Glutamatergic neuron (in vitro differentiated cells): ENCODE results near the gene ANKRD2. TPM values are rescaled to one million over a fixed set of nuclear protein-coding genes. Genes with fewer than 3 reads are reported as not detected.

Experiments used
- DNase-seq: peaks from one replicate; pipeline ENCODE4 v3.0.0; 2022
- H3K27ac Mint-ChIP-seq: one replicate; pipeline ENCODE4 v1.8.0; 2020; ENCODE audit warnings: mild to moderate bottlenecking, mixed read lengths, inconsistent platforms; ENCODE audit not compliant: unreplicated experiment
- H3K27me3 Mint-ChIP-seq: one replicate; pipeline ENCODE4 v1.8.0; 2020; ENCODE audit warnings: mild to moderate bottlenecking, moderate library complexity, mixed read lengths, inconsistent platforms; ENCODE audit not compliant: unreplicated experiment
- H3K36me3 Mint-ChIP-seq: one replicate; pipeline ENCODE4 v1.8.0; 2020; ENCODE audit warnings: mild to moderate bottlenecking, mixed read lengths, inconsistent platforms; ENCODE audit not compliant: unreplicated experiment
- H3K4me1 Mint-ChIP-seq: one replicate; pipeline ENCODE4 v1.8.0; 2020; ENCODE audit warnings: mild to moderate bottlenecking, low read depth, mixed read lengths, inconsistent platforms; ENCODE audit not compliant: unreplicated experiment
- H3K4me3 Mint-ChIP-seq: one replicate; pipeline ENCODE4 v1.8.0; 2020; ENCODE audit warnings: mild to moderate bottlenecking, mixed read lengths, inconsistent platforms; ENCODE audit not compliant: unreplicated experiment
- H3K9me3 Mint-ChIP-seq: one replicate; pipeline ENCODE4 v1.8.0; 2020; ENCODE audit warnings: mild to moderate bottlenecking, moderate library complexity, mixed read lengths, inconsistent platforms; ENCODE audit not compliant: unreplicated experiment
- CTCF ChIP-seq: fragments of 200-600 bp; sonication (generic); IDR thresholded peaks from one replicate; pipeline ENCODE4 v1.5.0; 2021; ENCODE audit not compliant: partially characterized antibody, unreplicated experiment
- total RNA-seq: library from RNA; stranded (reverse); fragmentation: NEBNext Ultra II Directional; extraction: Animal tissue kit (Norgen Biotek cat#: 25700); gene quantifications from one replicate; pipeline ENCODE4 v1.2.1, GENCODE V29; 2021; ENCODE audit not compliant: unreplicated experiment

The ANKRD2 gene
- total RNA-seq, 1 donor from 2014 or later = not detected

- H3K4me3 Mint-ChIP-seq = no peak overlapping the region
- DNase-seq = no peak
- no peak overlapping the region for H3K27ac Mint-ChIP-seq
- H3K9me3 Mint-ChIP-seq = no peaks in the 10 kb centered on the region
- no peak for TF ChIP-seq CTCF
- H3K4me1 Mint-ChIP-seq = no peaks in the 10 kb centered on the region
- no peaks in the 10 kb centered on the region for H3K27me3 Mint-ChIP-seq
- no peaks in the 10 kb centered on the region for H3K36me3 Mint-ChIP-seq
Observed at GRCh38 chr10:97593421-97593820, 20.8 kb downstream of the ANKRD2 start.

DNA sequence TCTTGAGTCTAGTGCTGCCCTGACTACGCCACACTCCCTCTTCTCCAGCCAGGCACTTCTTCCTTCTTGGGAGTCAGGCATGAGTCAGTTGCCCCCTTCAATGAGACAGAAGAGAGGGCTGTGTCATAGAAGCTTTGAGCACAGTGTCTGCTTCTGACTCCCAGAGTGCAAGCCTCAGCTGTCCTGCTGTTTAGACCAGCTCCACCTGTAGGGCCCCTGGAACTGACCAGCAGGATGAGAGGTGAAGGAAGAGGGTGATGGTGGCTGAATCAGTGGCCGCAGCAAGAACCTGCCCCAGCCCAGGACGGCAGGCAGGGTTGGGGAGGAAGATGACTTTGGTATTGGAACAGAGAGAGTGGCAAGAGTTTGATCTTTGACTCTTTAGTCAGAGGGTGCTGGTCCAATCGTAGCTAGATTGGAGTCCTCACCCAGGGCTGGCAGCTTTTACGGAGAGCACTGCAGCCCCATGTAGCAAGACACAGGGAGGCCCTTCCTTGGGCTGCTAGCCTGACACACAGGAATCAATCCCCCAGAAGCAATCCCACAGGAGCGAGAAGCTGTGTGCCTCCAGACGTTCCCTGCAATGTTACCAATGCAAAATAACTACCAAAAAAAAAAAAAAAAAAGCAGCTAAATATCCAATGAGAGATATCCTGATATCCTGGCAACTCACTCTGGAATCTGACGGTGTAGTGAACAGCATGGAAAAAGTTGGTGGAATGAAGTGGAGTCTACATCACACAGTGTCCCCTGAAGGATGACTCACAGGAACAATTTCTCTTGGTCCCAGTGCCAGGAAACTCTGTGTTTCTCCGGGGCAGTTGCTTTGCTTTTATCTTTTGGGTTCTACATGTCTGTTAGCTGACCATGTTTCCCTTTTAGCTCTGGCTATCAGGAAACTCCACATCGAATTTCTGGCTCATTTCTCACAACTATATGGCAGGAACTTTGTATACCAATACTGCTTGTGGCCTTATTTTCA, 23.8 kb downstream of the ANKRD2 start:
- no peak for DNase-seq
- TF ChIP-seq CTCF = no peak
- Mint-ChIP-seq H3K9me3 (no peaks in the 10 kb centered on the region), H3K4me1 (no peaks in the 10 kb centered on the region), H3K27ac (no peak overlapping the region), H3K36me3 (no peaks in the 10 kb centered on the region), H3K27me3 (no peaks in the 10 kb centered on the region), H3K4me3 (no peak overlapping the region)

GRCh38 chr10:97597778-97598177, 25.2 kb downstream of the ANKRD2 start:
- no peaks in the 10 kb centered on the region for H3K4me1 Mint-ChIP-seq
- H3K27ac Mint-ChIP-seq = no peak overlapping the region
- TF ChIP-seq CTCF = no peak
- H3K9me3 Mint-ChIP-seq = no peaks in the 10 kb centered on the region
- no peak overlapping the region for H3K4me3 Mint-ChIP-seq
- H3K27me3 Mint-ChIP-seq = no peaks in the 10 kb centered on the region
- DNase-seq = no peak
- no peaks in the 10 kb centered on the region for H3K36me3 Mint-ChIP-seq

DNA sequence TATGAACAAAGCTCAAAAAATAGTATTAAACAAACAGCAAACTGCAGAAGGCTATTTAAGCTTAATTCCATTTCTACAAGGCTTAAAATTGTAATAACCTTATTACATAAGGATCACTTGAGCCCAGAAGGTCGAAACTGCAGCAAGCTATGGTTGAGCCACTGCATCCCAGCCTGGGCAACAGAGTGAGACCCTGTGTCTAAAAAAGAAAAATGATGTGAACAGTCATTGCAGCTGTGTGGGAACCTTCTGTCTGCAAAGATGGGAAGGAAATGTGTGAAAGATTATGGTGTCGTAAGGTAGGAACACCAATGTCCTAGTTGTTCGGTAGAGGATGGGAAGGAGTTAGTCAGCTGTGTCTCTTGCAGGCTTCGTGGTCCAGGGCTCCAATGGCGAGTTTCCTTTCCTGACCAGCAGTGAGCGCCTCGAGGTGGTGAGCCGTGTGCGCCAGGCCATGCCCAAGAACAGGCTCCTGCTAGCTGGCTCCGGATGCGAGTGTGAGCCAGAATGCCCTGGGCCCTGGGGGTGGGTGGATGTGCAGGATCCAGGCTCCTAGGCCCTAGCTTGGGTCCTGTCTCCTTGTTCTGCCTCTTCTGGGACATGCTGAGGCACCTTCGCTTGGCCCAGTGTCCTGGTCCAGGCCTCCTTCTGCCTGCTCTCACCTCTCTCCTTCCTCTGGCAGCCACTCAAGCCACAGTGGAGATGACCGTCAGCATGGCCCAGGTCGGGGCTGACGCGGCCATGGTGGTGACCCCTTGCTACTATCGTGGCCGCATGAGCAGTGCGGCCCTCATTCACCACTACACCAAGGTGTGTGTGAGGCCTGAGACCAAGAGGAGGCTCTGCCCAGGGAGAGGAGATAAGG, 26.1 kb downstream of the ANKRD2 start:
- H3K9me3 Mint-ChIP-seq = no peaks in the 10 kb centered on the region
- H3K4me1 Mint-ChIP-seq = no peaks in the 10 kb centered on the region
- no peak for DNase-seq
- H3K27me3 Mint-ChIP-seq = no peaks in the 10 kb centered on the region
- H3K36me3 Mint-ChIP-seq = no peaks in the 10 kb centered on the region
- no peak overlapping the region for H3K27ac Mint-ChIP-seq
- no peak for TF ChIP-seq CTCF
- H3K4me3 Mint-ChIP-seq = no peak overlapping the region

- no peak for DNase-seq
- H3K36me3 Mint-ChIP-seq = no peaks in the 10 kb centered on the region
- no peak overlapping the region for H3K27ac Mint-ChIP-seq
- H3K4me1 Mint-ChIP-seq = no peaks in the 10 kb centered on the region
- H3K27me3 Mint-ChIP-seq = no peaks in the 10 kb centered on the region
- no peaks in the 10 kb centered on the region for H3K9me3 Mint-ChIP-seq
- no peak for TF ChIP-seq CTCF
- no peak overlapping the region for H3K4me3 Mint-ChIP-seq
Observed at GRCh38 chr10:97599272-97599619, 26.7 kb downstream of the ANKRD2 start.
